GM21737 (cell line): ENCODE results near the gene GALNT17.

Source experiments
- ATAC-seq: cut with Tn5 transposase; IDR thresholded peaks from one replicate; pipeline ENCODE4 v1.9.1; 2021; ENCODE audit warnings: mild to moderate bottlenecking, moderate library complexity; ENCODE audit not compliant: unreplicated experiment

The GALNT17 gene

DNA sequence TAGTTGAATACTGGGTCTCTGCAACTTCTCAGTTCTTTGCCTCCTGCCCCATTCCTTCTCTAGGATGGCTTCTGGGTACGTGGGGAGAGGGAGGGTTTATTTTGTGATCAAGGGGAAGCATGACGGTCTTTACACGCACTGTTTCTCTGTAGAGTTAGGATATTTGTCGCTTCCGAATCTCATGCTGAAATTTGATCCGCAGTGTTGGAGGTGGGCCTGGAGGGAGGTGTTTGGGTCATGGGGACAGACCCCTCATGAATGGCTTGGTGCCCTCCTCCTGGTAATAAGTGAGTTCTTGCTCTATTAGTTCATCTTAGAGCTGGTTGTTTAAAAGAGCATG is 311.2 kb downstream of the GALNT17 start:
- ATAC-seq, result no peak

GRCh38 chr7:71444130-71444529 is 312.2 kb downstream of the GALNT17 start:
- no peak for ATAC-seq

DNA sequence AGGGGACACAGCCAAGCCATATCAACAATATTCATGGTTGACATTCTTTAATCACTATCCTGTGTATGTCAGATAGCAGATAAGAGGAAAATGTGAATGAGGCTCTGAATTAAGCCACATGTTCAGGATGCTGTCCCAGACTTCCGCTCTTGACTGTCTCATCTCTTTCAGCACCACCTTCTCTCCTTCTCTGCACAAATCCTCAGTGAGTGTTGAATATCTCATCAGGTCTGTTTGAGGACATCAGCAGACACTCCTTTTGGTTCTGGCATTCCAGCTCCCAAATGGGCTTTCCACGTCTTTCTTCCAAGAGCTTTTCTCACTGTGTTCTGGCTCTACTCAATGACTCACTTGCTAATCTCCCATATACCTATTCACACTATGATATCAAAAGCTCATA is 321.7 kb downstream of the GALNT17 start:
- no peak for ATAC-seq

- no peak for ATAC-seq
These were observed 323.0 kb downstream of the GALNT17 start for GRCh38 chr7:71454981-71455380.

DNA sequence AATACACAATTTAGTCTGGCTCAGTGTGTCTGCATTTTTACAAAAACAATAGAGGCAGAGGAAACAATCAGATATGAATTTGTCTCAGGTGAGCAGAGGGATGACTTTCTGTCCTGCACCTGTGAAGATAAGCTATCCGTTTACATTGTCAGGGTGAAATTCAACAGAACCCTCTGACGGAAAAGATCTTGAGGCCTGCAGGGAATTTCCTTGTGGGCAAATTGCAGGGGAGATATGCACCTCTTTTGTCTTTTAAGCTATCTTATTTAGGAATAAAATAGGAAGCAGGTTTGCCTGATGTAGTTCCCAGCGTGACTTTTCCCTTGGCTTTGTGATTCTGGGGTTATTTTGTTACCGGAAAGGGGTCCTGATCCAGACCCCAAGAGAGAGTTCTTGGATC is 325.1 kb downstream of the GALNT17 start:
- ATAC-seq, result no peak

- no peak for ATAC-seq
These were observed 326.1 kb downstream of the GALNT17 start for GRCh38 chr7:71457846-71458590.

DNA sequence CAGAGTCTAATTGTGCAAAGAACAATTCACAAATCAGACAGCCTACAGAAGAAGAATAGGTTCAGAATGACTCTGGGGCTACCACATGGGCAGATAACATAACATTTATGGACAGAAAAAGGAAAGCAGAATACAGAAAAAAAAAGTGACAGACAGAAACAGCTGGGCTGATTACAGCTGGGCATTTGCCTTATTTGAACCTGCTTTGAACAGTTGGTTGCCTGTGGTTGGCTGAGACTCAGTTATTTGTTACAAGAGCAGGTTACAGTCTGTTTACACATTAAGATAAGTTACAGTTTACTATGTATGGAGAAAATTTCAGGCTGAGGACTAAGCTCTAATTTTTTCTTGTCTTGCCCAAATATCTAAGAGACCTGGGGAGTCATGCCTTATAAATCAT is 327.2 kb downstream of the GALNT17 start:
- ATAC-seq, result no peak

DNA sequence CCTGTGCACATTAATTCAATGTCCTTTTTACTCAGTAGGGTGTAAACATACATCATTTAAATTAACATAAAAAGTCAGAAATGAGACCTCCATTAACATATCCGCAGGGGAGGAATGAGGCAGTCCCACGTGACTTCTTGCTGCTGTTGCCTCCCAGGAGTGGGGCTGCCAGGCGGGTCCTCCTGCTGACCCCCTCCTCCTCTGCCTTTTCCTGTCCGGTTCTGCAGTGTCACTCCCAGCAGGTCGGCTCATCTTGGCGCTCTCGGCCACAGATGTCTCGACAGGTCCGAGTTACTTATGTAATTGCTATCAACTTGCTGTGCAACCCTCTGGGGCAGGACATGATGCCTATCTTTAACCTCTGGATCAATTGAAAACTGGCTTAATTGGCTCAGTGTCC is 329.6 kb downstream of the GALNT17 start:
- ATAC-seq, result no peak

DNA sequence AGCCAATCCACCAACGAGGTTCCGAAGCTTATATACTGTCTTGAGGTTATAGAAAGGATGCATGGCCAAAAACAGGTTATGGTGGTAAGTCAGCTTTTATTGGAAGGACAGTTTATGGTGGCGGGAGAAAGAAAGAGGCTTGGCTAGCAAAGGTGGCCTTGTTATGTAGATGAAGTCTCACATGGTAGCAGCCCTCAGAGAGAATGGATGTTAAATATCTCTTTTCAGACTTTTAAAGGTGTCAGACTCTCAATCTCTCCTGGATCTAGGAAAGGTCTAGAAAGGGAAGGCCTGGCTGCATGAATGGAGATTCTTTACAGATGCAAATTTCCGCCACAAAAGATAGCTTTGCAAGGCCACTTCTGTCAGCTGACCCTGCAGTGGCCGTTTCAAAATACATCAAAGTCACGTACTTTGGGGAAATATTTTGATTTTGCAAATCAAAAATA is 333.8 kb downstream of the GALNT17 start:
- ATAC-seq, result no peak

- ATAC-seq, result no peak
These were observed 334.7 kb downstream of the GALNT17 start for GRCh38 chr7:71466448-71467145.

- ATAC-seq, result no peak
These were observed 338.4 kb downstream of the GALNT17 start for GRCh38 chr7:71470326-71470725.

DNA sequence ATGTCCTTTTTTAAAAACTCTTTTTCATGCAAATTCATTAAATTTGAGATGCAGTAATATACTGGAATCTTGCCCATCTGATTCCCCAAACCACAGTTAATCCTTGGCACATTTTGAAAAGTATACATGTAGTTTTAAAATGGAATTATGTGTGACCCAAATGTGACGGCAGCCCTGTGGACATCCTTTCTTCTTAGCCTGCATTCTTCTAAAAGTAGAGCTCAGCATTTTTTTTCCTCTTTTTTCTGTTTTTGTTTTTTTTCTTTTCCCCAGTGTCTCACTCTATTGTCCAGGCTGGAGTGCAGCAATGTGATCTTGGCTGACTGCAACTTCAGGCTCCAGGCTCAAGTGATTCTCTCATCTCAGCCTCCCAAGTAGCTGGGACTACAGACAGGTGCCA is 338.9 kb downstream of the GALNT17 start:
- ATAC-seq, result no peak

DNA sequence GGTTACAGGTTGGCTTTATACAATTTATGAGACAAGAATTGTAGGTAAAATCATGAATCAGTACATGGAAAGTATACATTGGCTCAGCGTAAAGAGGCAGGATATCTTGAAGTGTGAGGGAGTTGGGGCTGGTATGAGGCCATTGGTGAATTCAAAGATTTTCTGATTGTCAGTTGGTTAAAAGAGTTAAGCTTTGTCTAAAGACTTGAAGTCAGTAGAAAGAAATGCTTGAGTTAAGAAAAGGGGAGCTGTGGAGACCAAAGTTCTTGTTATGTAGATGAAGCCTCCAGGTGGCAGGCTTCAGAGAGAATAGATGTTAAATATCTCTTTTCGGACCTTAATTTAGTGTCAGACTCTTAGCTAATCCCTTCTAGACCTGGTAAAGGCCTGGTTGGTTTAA is 341.0 kb downstream of the GALNT17 start:
- no peak for ATAC-seq

- no peak for ATAC-seq
These were observed 341.5 kb downstream of the GALNT17 start for GRCh38 chr7:71473366-71473967.

DNA sequence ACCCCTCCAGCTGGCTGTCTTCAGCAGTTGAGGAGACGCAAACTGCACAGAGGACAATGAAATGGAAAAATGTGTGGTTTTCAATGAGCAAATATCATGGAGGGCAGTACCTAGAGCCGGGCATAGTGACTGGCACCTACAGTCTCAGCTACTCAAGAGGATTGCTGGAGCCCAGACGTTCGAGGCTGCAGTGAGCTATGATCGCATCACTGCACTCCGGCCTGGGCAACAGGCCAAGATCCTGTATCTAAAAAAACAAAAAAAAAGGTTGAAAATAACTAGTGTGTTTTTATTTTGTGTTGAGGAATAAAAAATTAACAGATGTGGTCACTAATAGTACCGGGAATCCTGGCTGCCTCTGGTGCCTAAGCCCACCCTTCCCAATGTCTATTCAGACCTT is 345.5 kb downstream of the GALNT17 start:
- no peak for ATAC-seq

GRCh38 chr7:71479231-71479630 is 347.3 kb downstream of the GALNT17 start:
- ATAC-seq, result no peak

GRCh38 chr7:71480791-71481190 is 348.8 kb downstream of the GALNT17 start:
- no peak for ATAC-seq

GRCh38 chr7:71482284-71482683 is 350.3 kb downstream of the GALNT17 start:
- no peak for ATAC-seq

DNA sequence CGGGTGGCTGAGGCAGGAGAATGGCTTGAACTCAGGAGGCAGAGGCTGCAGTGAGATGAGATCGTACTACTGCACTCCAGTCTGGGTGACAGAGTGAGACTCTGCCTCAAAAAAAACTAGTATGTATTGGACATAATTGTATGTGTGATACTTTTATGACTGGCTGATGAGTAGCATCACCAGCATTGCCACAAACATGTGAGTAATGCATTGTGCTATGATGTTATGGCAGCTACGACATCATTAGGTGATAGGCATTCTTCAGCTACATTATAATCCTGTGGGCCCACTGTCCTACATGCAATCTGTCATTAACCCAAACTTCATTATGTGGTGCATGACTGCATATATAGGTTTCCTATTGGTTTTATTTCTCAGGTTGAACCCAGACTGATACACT is 352.4 kb downstream of the GALNT17 start:
- no peak for ATAC-seq

DNA sequence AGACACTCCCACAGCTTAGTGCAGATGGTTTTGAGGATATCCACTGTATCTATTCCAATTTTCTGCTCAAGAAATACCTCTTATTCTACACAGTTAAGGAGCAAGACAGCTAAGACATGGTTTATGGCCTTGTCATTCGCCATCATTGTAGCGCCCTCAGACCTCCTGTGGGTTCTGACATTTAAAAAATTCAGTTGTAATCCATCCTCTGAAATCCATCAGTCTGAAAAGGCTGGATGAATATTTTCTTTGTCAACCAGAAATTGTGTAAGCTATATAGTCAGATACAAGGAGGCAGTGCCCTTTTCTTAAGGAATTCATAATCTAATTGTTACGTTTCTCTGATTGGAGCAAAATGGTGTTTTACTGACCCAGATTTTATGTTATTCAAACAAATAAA is 353.6 kb downstream of the GALNT17 start:
- ATAC-seq, result no peak

GRCh38 chr7:71486414-71486813 is 354.5 kb downstream of the GALNT17 start:
- no peak for ATAC-seq
